HepG2 (cell line): ENCODE data around the gene LRRC10. TPM values are rescaled to one million over a fixed set of nuclear protein-coding genes. Genes with fewer than 3 reads are reported as not detected.

Experiments
- AGO2 ChIP-seq: fragments of 200-400 bp; formaldehyde crosslinking; optimal IDR thresholded peaks from 2 replicates; pipeline ENCODE3; 2017; ENCODE audit warnings: mild to moderate bottlenecking, low read depth, low read length, moderate library complexity
- ARID5B ChIP-seq: IDR thresholded peaks from 2 replicates; pipeline ENCODE4 v1.4.0; 2020; ENCODE audit warnings: mild to moderate bottlenecking, missing genetic modification reagents
- HNF4A ChIP-seq: sonication (generic); formaldehyde crosslinking; IDR thresholded peaks from 2 replicates; pipeline ENCODE4 v1.4.0; 2020; ENCODE audit warnings: missing genetic modification reagents
- JUN ChIP-seq: sonication (generic); formaldehyde crosslinking; IDR thresholded peaks from 2 replicates; pipeline ENCODE4 v1.4.0; 2020; ENCODE audit warnings: mild to moderate bottlenecking, missing genetic modification reagents
- MED8 ChIP-seq: sonication (generic); formaldehyde crosslinking; IDR thresholded peaks from 2 replicates; pipeline ENCODE4 v1.8.1; 2023; ENCODE audit warnings: mild to moderate bottlenecking, missing genetic modification reagents; ENCODE audit not compliant: insufficient replicate concordance
- NR2F2 ChIP-seq: IDR thresholded peaks from 2 replicates; pipeline ENCODE4 v1.6.1; 2012; ENCODE audit warnings: low read depth, inconsistent platforms, borderline replicate concordance
- SP1 ChIP-seq, 2 experiments: fragments of 450-650 bp in 1 of 2; sonication (generic) in 1 of 2; formaldehyde crosslinking in 1 of 2; IDR thresholded peaks; 2 replicates each; pipeline versions ENCODE4 v1.4.0 to v1.6.1; 2016 to 2020; ENCODE audit warnings: missing genetic modification reagents in 1 of 2
- SP4 ChIP-seq: sonication (generic); formaldehyde crosslinking; IDR thresholded peaks from 2 replicates; pipeline ENCODE4 v1.8.1; 2023; ENCODE audit warnings: mild to moderate bottlenecking, missing genetic modification reagents
- XRCC5 ChIP-seq: fragments of 200-400 bp; formaldehyde crosslinking; optimal IDR thresholded peaks from 2 replicates; pipeline ENCODE3; 2017; ENCODE audit warnings: mild to moderate bottlenecking, low read length
- ZFP36 ChIP-seq: fragments of 150-350 bp; IDR thresholded peaks from 2 replicates; pipeline ENCODE4 v1.6.1; 2018; ENCODE audit warnings: borderline replicate concordance, low read length, low read depth; ENCODE audit not compliant: partially characterized antibody
- ZNF143 ChIP-seq: sonication (generic); formaldehyde crosslinking; IDR thresholded peaks from 2 replicates; pipeline ENCODE4 v1.4.0; 2020; ENCODE audit warnings: missing genetic modification reagents
- ZNF17 ChIP-seq: sonication (generic); formaldehyde crosslinking; IDR thresholded peaks from 2 replicates; pipeline ENCODE4 v1.5.0; 2020; ENCODE audit warnings: mild to moderate bottlenecking, missing genetic modification reagents
- ZNF260 ChIP-seq: sonication (generic); formaldehyde crosslinking; IDR thresholded peaks from 2 replicates; pipeline ENCODE4 v1.4.0; 2020; ENCODE audit warnings: missing genetic modification reagents, low read depth, mild to moderate bottlenecking, borderline replicate concordance
- ZNF280D ChIP-seq: sonication (generic); formaldehyde crosslinking; IDR thresholded peaks from 2 replicates; pipeline ENCODE4 v1.5.1; 2020; ENCODE audit warnings: mild to moderate bottlenecking, missing genetic modification reagents
- ZNF543 ChIP-seq: sonication (generic); formaldehyde crosslinking; IDR thresholded peaks from 2 replicates; pipeline ENCODE4 v1.4.0; 2020; ENCODE audit warnings: mild to moderate bottlenecking, missing genetic modification reagents
- ZNF567 ChIP-seq: sonication (generic); formaldehyde crosslinking; IDR thresholded peaks from 2 replicates; pipeline ENCODE4 v1.8.1; 2023; ENCODE audit warnings: mild to moderate bottlenecking, missing genetic modification reagents, borderline replicate concordance
- ZNF644 ChIP-seq: IDR thresholded peaks from 2 replicates; pipeline ENCODE4 v1.6.1; 2016; ENCODE audit warnings: low read depth
- ZSCAN5A ChIP-seq: sonication (generic); formaldehyde crosslinking; IDR thresholded peaks from 2 replicates; pipeline ENCODE4 v1.8.0; 2022; ENCODE audit warnings: mild to moderate bottlenecking, missing genetic modification reagents, borderline replicate concordance
- polyA plus RNA-seq, 8 experiments: library from polyadenylated mRNA; depleted of rRNA in 3 of 8; stranded (reverse) in 7 of 8; unstranded in 1 of 8; fragments of >200 nt; fragmentation: Illumina TruSeq in 4 of 8; extraction: Trizol in 4 of 8; gene quantifications; 2 replicates each; pipeline versions ENCODE4 v1.2.1 to v1.2.3, GENCODE V29; 2011 to 2016; ENCODE audit warnings: low read depth in 4 of 8, missing spikeins in 1 of 8, mixed read lengths in 1 of 8; ENCODE audit not compliant: insufficient read depth in 1 of 8
- total RNA-seq, 5 experiments: library from RNA; depleted of rRNA; stranded (reverse); fragments of >200 nt; fragmentation: Illumina TruSeq; extraction: Trizol; gene quantifications; 2 replicates each; pipeline ENCODE4 v1.2.3, GENCODE V29; 2016; ENCODE audit warnings: low read depth in 1 of 5
- TF ChIP-seq, protein P1 (sequence below): sonication (generic); formaldehyde crosslinking; IDR thresholded peaks from 2 replicates; pipeline ENCODE4 v1.5.0; 2020; ENCODE audit warnings: mild to moderate bottlenecking, missing genetic modification reagents, moderate library complexity

LRRC10 gene
- total and polyA plus RNA-seq, 2 of the 13 experiments (the other 11 are each of a cell fraction or from before 2014, with no cell fraction given): not detected

DNA sequence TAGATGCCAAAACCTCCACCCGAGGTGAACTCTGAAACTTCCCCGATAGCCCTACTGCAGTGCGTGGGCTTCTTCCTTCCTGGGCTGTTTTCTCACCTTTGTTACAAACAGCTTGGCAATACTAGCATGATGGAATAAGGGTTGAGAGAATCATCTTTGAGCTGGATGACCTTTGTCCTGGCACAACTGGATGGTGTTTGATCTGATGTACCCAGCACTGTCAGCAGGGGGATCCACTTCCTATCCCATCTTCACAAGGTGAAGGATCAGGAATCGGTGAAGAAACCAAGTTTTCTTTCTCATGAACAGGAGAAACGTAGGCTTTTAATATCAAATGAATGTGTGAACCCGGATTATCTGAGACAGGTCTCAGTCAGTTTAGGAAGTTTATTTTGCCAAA, 19.5 kb upstream of the LRRC10 start (continued):
- peak; percentile 88 for TF ChIP-seq HNF4A (CRISPR knock-in tag)
- TF ChIP-seq XRCC5: peak; percentile 41
- TF ChIP-seq ARID5B (CRISPR knock-in tag): 0 out of 2 replicates have a peak, but pooled peaks have one; percentile 15
- no peak for TF ChIP-seq ZNF567 (CRISPR knock-in tag)
- TF ChIP-seq, protein P1, sequence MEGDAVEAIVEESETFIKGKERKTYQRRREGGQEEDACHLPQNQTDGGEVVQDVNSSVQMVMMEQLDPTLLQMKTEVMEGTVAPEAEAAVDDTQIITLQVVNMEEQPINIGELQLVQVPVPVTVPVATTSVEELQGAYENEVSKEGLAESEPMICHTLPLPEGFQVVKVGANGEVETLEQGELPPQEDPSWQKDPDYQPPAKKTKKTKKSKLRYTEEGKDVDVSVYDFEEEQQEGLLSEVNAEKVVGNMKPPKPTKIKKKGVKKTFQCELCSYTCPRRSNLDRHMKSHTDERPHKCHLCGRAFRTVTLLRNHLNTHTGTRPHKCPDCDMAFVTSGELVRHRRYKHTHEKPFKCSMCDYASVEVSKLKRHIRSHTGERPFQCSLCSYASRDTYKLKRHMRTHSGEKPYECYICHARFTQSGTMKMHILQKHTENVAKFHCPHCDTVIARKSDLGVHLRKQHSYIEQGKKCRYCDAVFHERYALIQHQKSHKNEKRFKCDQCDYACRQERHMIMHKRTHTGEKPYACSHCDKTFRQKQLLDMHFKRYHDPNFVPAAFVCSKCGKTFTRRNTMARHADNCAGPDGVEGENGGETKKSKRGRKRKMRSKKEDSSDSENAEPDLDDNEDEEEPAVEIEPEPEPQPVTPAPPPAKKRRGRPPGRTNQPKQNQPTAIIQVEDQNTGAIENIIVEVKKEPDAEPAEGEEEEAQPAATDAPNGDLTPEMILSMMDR: peak; percentile 67
- TF ChIP-seq SP1 (IDR thresholded peaks at IDR 0.05): no peak
- TF ChIP-seq SP1 (CRISPR knock-in tag; IDR thresholded peaks at IDR 0.05): no peak
- TF ChIP-seq AGO2: no peak
- peak; percentile 69 for TF ChIP-seq ZNF644 (CRISPR knock-in tag)
- TF ChIP-seq ZNF280D (CRISPR knock-in tag): no peak
- no peak for TF ChIP-seq SP4
- no peak for TF ChIP-seq MED8 (CRISPR knock-in tag)
- no peak for TF ChIP-seq ZNF17 (CRISPR knock-in tag)
- TF ChIP-seq NR2F2: no peak
- no peak for TF ChIP-seq ZNF260
- no peak for TF ChIP-seq ZNF143
- TF ChIP-seq JUN (CRISPR knock-in tag): no peak
- TF ChIP-seq ZNF543 (CRISPR knock-in tag): no peak
- TF ChIP-seq ZSCAN5A (CRISPR knock-in tag): no peak
- TF ChIP-seq ZFP36: no peak
